HG03103 (cell line): ENCODE measurements around the gene PLXNB2.

ENCODE experiments used
- ATAC-seq: cut with Tn5 transposase; IDR thresholded peaks from one replicate; pipeline ENCODE4 v1.9.1; 2021; ENCODE audit warnings: low read depth; ENCODE audit not compliant: unreplicated experiment

Gene PLXNB2

GRCh38 chr22:50253046-50253915 lies 54.2 kb downstream of the PLXNB2 start:
- no peak for ATAC-seq

- no peak for ATAC-seq
Measured at GRCh38 chr22:50252082-50253045, 55.1 kb downstream of the PLXNB2 start.

GRCh38 chr22:50251477-50252081 lies 55.9 kb downstream of the PLXNB2 start:
- ATAC-seq = no peak

DNA sequence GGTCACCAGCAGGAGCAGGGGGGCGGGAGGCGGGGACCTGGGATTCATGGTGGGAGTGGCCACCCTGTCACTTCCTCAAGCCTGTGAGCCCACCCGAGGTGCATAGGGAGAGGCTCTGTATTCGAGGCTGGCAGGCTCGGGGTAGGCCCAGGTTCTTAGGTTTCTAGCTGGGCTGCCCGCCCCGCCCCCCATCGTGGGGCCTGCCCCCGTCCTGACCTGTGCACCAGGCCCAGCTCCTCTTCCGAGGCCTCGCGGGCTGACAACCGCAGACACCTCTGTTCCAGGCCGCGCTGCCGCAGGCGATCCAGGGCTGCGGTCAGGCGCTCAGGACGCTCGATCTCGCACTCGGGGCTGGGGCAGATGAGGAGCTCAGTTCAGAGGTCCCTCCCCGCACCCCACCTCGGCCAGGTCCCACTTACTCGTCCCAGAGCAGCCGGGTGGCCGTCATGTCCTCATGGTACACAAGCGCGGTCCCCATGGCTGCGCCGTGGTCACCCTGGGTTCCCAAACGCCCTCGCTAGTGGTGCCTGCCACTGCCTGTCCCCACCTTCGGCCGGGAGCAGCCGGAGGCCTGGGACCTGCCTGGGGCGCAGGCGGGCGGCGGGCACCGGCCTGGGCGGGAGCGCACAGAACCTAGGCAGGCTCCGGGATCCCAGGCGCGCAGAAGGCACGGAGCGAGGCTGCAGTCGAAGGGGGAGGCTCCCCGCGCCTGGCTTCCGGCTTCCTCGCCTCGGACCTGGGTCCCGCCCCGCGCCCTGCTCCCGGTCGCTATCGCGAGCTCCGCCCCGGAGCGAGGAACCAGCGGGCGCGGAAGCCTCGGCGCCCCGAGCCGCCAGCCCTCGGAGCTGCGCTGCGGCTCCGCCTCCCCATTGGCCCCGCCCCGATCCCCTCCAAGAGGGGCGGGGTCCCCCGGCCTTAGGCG lies 56.6 kb downstream of the PLXNB2 start, which contains the start of gene HDAC10:
HDAC10 (minus strand) TSS at position 711 of the 922 bp plus-strand sequence; CDS start at position 478, 233 bp downstream.
- peak; percentile 45 for ATAC-seq

GRCh38 chr22:50250249-50250554 lies 57.2 kb downstream of the PLXNB2 start:
- no peak for ATAC-seq

GRCh38 chr22:50249341-50250248 lies 57.9 kb downstream of the PLXNB2 start:
- ATAC-seq = no peak

DNA sequence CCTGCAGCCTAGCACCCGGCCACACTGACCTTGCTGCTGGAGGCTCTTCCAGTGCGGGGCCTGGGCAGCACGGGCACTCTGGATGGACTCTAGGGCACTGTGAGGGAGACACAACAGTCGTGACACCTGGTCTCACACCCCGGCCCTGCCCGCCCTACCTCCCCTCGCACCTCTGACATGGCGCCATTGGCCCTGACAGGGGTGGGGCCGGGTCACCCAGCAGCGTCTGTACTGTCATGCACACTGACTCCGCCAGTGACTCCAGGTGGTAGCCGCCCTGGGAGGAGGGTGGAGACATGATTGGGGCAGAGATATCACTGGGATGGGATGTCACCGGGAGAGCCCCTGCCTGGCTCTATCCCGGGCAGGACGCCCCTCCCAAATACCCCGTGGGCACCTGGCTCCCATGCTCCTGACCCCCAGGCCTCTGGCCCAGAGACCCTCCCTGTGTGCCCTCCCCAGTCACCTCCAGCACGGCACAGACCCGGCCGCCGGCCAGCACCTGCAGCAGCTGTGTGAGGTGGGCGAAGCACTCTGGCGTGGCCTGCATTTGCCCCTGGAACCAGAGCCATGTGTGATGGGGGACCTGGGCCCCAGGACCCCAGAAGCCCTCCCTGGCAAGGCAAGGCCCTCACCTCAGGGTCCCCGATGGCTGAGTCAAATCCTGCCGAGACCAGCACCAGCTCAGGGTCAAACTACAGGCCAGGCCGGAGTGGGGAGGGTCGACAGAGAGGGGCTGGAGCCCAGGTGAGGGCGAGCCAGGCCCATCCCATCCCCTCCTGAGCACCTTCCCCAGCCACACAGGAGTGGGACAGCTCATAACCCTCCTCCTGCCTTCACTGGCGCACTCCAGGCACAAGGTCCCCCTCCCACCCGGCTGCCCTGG lies 59.0 kb downstream of the PLXNB2 start:
- ATAC-seq = no peak

GRCh38 chr22:50247748-50248147 lies 59.7 kb downstream of the PLXNB2 start:
- ATAC-seq = no peak

GRCh38 chr22:50246242-50247175 lies 60.9 kb downstream of the PLXNB2 start:
- no peak for ATAC-seq

DNA sequence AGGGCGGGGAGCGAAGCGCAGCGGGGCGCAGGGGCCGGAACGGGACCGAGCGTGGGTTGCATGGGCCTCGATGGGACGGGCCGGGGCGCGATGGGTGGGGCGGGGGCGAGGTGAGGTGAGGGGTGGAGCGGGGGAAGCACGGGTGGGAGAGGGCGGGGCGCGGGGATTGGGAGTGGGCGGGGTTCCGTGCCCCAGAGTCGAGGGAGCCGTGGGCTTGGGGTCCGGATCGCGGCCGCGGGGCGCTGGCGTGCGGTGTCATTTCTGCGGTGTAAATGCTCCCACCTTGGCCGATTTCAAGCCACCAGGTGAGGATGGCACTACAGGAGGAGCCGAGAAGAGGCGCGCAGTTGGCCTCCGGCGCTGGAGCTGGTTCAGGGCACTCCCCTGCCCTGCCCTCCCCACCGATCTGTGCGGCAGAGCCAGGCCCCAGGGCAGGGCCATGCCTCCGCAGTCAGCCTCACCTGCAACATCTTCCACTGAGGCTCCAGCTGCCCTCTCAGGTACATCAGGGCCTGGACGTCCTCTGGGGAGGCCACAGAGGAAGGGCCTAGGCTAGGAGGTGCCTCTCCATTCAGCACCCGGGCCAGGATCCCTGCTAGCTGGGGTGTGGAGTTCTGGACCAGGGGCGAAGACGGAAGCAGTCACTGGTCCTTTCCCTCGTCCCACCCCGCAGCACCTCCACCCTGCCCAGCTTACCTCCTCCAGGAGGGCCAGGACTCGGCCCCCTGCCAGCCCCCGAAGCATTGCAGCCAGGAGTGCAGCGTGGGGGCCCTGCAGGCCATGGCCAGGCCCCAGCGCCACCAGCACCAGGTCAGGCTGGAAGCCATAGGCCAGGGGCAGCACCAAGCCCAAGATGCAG lies 62.0 kb downstream of the PLXNB2 start:
- ATAC-seq = no peak

- peak; percentile 53 for ATAC-seq
Measured at GRCh38 chr22:50244420-50245213, 62.8 kb downstream of the PLXNB2 start, which contains the start of gene TUBGCP6. TUBGCP6 (minus strand) TSS chr22:50245023; CDS start chr22:50244459, 564 bp downstream.

- no peak for ATAC-seq
Measured at GRCh38 chr22:50243685-50244419, 63.6 kb downstream of the PLXNB2 start.

GRCh38 chr22:50242406-50242949 lies 65.0 kb downstream of the PLXNB2 start:
- no peak for ATAC-seq

DNA sequence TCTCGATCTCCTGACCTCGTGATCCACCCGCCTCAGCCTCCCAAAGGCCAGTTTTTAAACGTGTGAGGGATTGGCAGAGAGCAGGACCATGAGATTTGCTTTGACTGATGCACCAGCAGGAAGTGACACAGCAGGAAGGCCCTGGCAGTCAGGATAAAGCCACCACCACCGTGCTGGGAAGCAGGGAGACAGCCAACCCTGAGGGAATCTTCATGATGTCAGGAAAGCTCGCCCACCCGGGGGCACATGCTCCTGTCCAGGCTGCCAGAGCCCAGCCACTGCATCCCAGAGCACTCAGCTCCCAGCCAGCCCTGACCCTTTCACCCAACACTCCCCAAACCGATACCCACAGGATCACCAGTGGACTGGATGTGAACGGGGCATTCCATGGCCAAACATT lies 68.7 kb downstream of the PLXNB2 start:
- no peak for ATAC-seq
